KMS-11 (cell line): ENCODE results near the gene PDXP.
A peak's percentile ranks its signal among the peaks of the same experiment; 100 is the strongest.

ENCODE experiments used
- H2AFZ ChIP-seq: fragments of 200-600 bp; sonication (generic); 2 replicates; pipeline ENCODE4 v1.6.1; 2016; ENCODE audit warnings: antibody characterized with exemption, mixed run types, low read depth
- H3K27ac ChIP-seq: fragments of 200-600 bp; sonication (generic); 2 replicates; pipeline ENCODE4 v1.6.1; 2016; ENCODE audit warnings: mild to moderate bottlenecking, mixed run types
- H3K27me3 ChIP-seq: fragments of 200-600 bp; sonication (generic); 2 replicates; pipeline ENCODE4 v1.6.1; 2017; ENCODE audit warnings: mild to moderate bottlenecking, low read depth, mixed run types, moderate library complexity; ENCODE audit not compliant: insufficient read depth
- H3K36me3 ChIP-seq: fragments of 200-600 bp; sonication (generic); 2 replicates; pipeline ENCODE4 v1.6.1; 2017; ENCODE audit warnings: mild to moderate bottlenecking, mixed run types; ENCODE audit not compliant: insufficient read depth
- H3K4me1 ChIP-seq: fragments of 200-600 bp; sonication (generic); 2 replicates; pipeline ENCODE4 v1.6.1; 2016; ENCODE audit warnings: mild to moderate bottlenecking, low read depth, mixed run types; ENCODE audit not compliant: poor library complexity, severe bottlenecking
- H3K4me2 ChIP-seq: fragments of 200-600 bp; sonication (generic); 2 replicates; pipeline ENCODE4 v1.7.0; 2016; ENCODE audit warnings: mild to moderate bottlenecking, mixed run types
- H3K4me3 ChIP-seq: fragments of 200-600 bp; sonication (generic); IDR thresholded peaks from 2 replicates; pipeline ENCODE4 v1.6.1; 2017; ENCODE audit warnings: low read depth, low read length, mixed read lengths; ENCODE audit not compliant: insufficient read depth
- H3K79me2 ChIP-seq: fragments of 200-600 bp; sonication (generic); 2 replicates; pipeline ENCODE4 v1.6.1; 2016; ENCODE audit warnings: low read depth, mixed run types; ENCODE audit not compliant: insufficient read depth
- H3K9ac ChIP-seq: fragments of 200-600 bp; sonication (generic); 2 replicates; pipeline ENCODE4 v1.6.1; 2016; ENCODE audit warnings: mild to moderate bottlenecking, mixed run types
- H4K20me1 ChIP-seq: fragments of 200-600 bp; sonication (generic); 2 replicates; pipeline ENCODE4 v1.6.1; 2016; ENCODE audit warnings: mild to moderate bottlenecking, mixed run types; ENCODE audit not compliant: insufficient read depth
- CTCF ChIP-seq: fragments of 200-600 bp; sonication (generic); conservative IDR thresholded peaks from 2 replicates; pipeline ENCODE4 v1.6.1; 2017; ENCODE audit warnings: low read depth, mild to moderate bottlenecking, antibody characterized with exemption, low read length, moderate library complexity, mixed read lengths

The PDXP gene

DNA sequence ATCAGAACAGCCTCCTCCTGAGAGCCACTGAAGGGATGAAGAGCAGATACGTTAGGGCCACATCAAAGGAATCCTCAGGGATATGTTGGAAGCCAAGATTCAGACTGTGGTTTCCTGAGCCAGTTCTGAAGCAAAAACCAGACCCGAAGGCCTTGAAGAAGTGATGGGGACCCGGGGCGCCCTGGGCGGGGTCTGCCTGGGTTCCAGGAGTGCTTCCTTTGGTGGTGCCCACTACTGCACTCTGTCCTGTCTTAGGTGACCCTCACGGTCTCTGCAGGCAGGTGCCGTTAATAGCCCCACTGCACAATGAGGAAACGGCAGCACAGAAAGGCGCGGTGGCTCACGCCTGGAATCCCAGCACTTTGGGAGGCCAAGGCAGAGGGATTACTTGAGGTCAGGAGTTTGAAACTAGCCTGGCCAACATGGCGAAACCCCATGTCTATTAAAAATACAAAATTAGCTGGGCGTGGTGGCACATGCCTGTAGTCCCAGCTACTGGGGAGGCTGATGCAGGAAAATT is 31.9 kb upstream of the PDXP start:
- Histone ChIP-seq H3K79me2 (no peaks in the 10 kb centered on the region), H3K9ac (no peak overlapping the region), H3K27ac (no peak overlapping the region), H3K4me3 (no peak overlapping the region), H3K4me1 (peaks cover 45% of the 10 kb centered on the region), H3K4me2 (peak overlapping the region; percentile 39; the same call in 1 of the 2 replicates), H4K20me1 (no peaks in the 10 kb centered on the region), H2AFZ (no peak overlapping the region), H3K27me3 (no peaks in the 10 kb centered on the region), H3K36me3 (no peaks in the 10 kb centered on the region)
- no peak for TF ChIP-seq CTCF

GRCh38 chr22:37627121-37627520 is 31.4 kb upstream of the PDXP start:
- H3K4me2 ChIP-seq, result peak overlapping the region; percentile 39; the same call in 1 of the 2 replicates
- no peak overlapping the region for H3K9ac ChIP-seq
- no peak overlapping the region for H3K4me3 ChIP-seq
- H3K4me1 ChIP-seq, result peaks cover 47% of the 10 kb centered on the region
- no peak overlapping the region for H2AFZ ChIP-seq
- H3K27ac ChIP-seq, result no peak overlapping the region
- H3K36me3 ChIP-seq, result no peaks in the 10 kb centered on the region
- no peaks in the 10 kb centered on the region for H3K79me2 ChIP-seq
- no peaks in the 10 kb centered on the region for H3K27me3 ChIP-seq
- H4K20me1 ChIP-seq, result no peaks in the 10 kb centered on the region
- TF ChIP-seq CTCF, result no peak

GRCh38 chr22:37627545-37627944 is 31.0 kb upstream of the PDXP start:
- Histone ChIP-seq H3K4me1 (peaks cover 51% of the 10 kb centered on the region), H3K27me3 (no peaks in the 10 kb centered on the region), H3K4me3 (no peak overlapping the region), H2AFZ (no peak overlapping the region), H3K9ac (no peak overlapping the region), H3K36me3 (no peaks in the 10 kb centered on the region), H3K27ac (no peak overlapping the region), H3K79me2 (no peaks in the 10 kb centered on the region), H4K20me1 (no peaks in the 10 kb centered on the region), H3K4me2 (peak overlapping the region; percentile 39; the same call in 1 of the 2 replicates)
- no peak for TF ChIP-seq CTCF

- no peak overlapping the region for H3K9ac ChIP-seq
- H3K4me2 ChIP-seq, result no peak overlapping the region
- H2AFZ ChIP-seq, result no peak overlapping the region
- H3K27me3 ChIP-seq, result no peaks in the 10 kb centered on the region
- no peaks in the 10 kb centered on the region for H3K36me3 ChIP-seq
- H4K20me1 ChIP-seq, result no peaks in the 10 kb centered on the region
- H3K79me2 ChIP-seq, result no peaks in the 10 kb centered on the region
- no peak for TF ChIP-seq CTCF
- no peak overlapping the region for H3K4me3 ChIP-seq
- peaks cover 57% of the 10 kb centered on the region for H3K4me1 ChIP-seq
- H3K27ac ChIP-seq, result no peak overlapping the region
Measured at GRCh38 chr22:37628830-37629229, 29.7 kb upstream of the PDXP start.
